Activated CD8-positive, alpha-beta T cell treated with anti-CD3 and anti-CD28 coated beads for 36 hours (primary cell): Measurements from ENCODE around the gene PTK7. TPM values are rescaled to one million over a fixed set of nuclear protein-coding genes. Genes with fewer than 3 reads are reported as not detected.
"Not testable (repeated sequence)": the region's sequence is repeated elsewhere in the genome, so short reads cannot be mapped to it uniquely, and the experiment has no call there.

ENCODE experiments used
- ATAC-seq: fragments of 200-7000 bp; cut with Tn5 transposase; one replicate; pipeline ENCODE4 v1.10.0; 2021; ENCODE audit warnings: mild to moderate bottlenecking, moderate library complexity
- CTCF ChIA-PET: fragments of 350-600 bp; sonication (Branson Sonifier 250); formaldehyde crosslinking; loops from one replicate; lab custom pipeline; 2021; ENCODE audit warnings: antibody characterized with exemption; lab: Charles Lee
- POLR2A ChIA-PET: fragments of 350-600 bp; sonication (Branson Sonifier 250); formaldehyde crosslinking; loops from one replicate; lab custom pipeline; 2021; ENCODE audit warnings: antibody characterized with exemption; lab: Charles Lee
- DNase-seq: peaks from one replicate; pipeline ENCODE4 v3.0.0-alpha.2; 2020
- H3K27ac Mint-ChIP-seq: one replicate; pipeline ENCODE4 v1.8.0; 2021; ENCODE audit warnings: mild to moderate bottlenecking, mixed read lengths
- H3K27me3 Mint-ChIP-seq: one replicate; pipeline ENCODE4 v1.8.0; 2021; ENCODE audit warnings: mixed read lengths
- H3K36me3 Mint-ChIP-seq: one replicate; pipeline ENCODE4 v1.8.0; 2021; ENCODE audit warnings: low read depth, mixed read lengths
- H3K4me1 Mint-ChIP-seq: one replicate; pipeline ENCODE4 v1.8.0; 2021; ENCODE audit warnings: low read depth, mixed read lengths
- H3K4me3 Mint-ChIP-seq: one replicate; pipeline ENCODE4 v1.8.0; 2021; ENCODE audit warnings: mild to moderate bottlenecking, moderate library complexity, mixed read lengths
- H3K9me3 Mint-ChIP-seq: one replicate; pipeline ENCODE4 v1.8.0; 2021; ENCODE audit warnings: mixed read lengths
- intact Hi-C: fragments of 100-400 bp; cut with micrococcal nuclease; formaldehyde crosslinking; loops from one replicate; pipeline ENCODE4 v1.10.0; 2022
- total RNA-seq, 2 experiments: library from RNA; stranded (reverse); gene quantifications; one replicate each; pipeline ENCODE4 v1.2.3, GENCODE V29; 2021
- TF ChIP-seq, protein P1 (sequence below): fragments of 200-600 bp; IDR thresholded peaks from one replicate; pipeline ENCODE4 v1.8.0; 2022; ENCODE audit warnings: antibody characterized with exemption, mild to moderate bottlenecking

PTK7 gene
- total RNA-seq, 2 experiments from 2014 or later: 3.8 to 4.1 TPM

DNA sequence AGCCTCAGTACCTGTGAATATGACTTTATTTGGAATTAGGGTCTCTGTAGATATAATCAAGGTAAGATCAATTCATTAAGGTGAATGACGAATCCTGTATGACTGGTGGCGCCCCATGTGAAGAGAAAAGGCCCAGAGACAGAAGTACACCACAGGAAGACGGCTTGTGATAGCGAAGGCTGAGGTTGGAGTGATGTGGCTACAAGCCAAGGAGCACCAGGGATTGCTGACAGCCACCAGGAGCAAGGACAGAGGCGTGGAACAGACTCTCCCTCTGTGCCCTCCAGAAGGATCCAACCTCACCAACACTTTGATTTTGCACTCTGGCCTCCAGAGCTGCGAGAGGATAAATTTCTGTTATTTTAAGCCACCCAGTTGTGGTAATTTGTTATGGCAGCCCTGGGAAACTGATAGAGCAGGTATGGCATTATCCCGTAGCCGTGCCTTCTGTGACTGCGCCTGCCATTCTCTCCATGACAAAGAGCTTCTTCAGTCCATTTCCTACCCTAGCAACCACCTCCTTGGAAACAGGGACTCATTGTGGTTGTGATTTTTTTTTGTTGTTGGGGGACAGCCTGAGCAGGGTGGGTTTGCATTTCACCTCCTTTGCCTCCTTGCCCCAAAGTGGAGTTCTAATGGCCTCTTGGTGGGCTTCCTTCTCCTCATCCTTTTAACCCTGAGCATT lies 29.6 kb downstream of the PTK7 start:
- H3K4me1 Mint-ChIP-seq: peaks cover 2% of the 10 kb centered on the region
- TF ChIP-seq, protein P1, sequence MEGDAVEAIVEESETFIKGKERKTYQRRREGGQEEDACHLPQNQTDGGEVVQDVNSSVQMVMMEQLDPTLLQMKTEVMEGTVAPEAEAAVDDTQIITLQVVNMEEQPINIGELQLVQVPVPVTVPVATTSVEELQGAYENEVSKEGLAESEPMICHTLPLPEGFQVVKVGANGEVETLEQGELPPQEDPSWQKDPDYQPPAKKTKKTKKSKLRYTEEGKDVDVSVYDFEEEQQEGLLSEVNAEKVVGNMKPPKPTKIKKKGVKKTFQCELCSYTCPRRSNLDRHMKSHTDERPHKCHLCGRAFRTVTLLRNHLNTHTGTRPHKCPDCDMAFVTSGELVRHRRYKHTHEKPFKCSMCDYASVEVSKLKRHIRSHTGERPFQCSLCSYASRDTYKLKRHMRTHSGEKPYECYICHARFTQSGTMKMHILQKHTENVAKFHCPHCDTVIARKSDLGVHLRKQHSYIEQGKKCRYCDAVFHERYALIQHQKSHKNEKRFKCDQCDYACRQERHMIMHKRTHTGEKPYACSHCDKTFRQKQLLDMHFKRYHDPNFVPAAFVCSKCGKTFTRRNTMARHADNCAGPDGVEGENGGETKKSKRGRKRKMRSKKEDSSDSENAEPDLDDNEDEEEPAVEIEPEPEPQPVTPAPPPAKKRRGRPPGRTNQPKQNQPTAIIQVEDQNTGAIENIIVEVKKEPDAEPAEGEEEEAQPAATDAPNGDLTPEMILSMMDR: no peak
- DNase-seq (no peak), ATAC-seq (no peak)
- H3K36me3 Mint-ChIP-seq: no peaks in the 10 kb centered on the region
- POLR2A ChIA-PET: no interaction called here
- intact Hi-C loops: no loop called here
- CTCF ChIA-PET: no interaction called here
- no peak overlapping the region for H3K4me3 Mint-ChIP-seq
- no peak overlapping the region for H3K27ac Mint-ChIP-seq
- H3K9me3 Mint-ChIP-seq: no peaks in the 10 kb centered on the region
- no peaks in the 10 kb centered on the region for H3K27me3 Mint-ChIP-seq

DNA sequence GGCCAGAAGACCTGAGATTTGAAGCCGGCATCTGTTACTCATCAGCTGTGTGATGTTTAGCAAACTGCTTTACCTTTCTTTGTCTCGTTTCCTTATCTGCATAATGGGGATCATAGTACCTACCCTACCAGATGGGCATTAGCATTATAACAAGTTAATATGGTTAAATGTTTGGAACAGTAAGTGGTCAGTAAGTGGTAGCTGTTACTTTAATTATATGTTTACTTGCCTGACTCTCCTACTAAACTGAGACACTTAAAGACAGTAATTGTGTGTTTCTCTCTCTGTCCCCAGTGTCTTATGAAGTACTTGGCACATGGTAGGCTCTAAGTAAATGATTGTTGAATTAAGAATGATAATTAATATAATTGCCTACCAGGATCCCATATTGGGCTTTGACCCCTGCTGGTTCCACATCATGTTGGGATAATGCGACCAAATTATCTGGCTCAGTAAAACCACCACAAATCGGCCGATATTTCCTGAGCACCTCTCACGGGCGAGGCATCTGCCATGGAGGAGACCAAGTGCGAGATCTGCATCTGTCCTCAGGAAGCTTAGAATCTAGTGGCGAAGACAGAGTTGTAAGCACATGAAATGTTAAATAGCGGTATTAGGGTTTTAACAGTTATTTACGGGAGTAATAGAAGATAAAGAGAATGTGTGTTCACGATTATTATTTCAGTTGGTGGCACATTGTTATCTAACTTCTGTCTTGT lies 31.4 kb downstream of the PTK7 start:
- Mint-ChIP-seq H3K27me3 (no peaks in the 10 kb centered on the region), H3K4me3 (no peak overlapping the region), H3K9me3 (no peaks in the 10 kb centered on the region), H3K4me1 (peaks cover 2% of the 10 kb centered on the region), H3K36me3 (no peaks in the 10 kb centered on the region), H3K27ac (no peak overlapping the region)
- DNase-seq: no peak
- ATAC-seq: no peak
- POLR2A ChIA-PET: no interaction called here
- CTCF ChIA-PET: interaction anchor here (1.1 kb wide), 1 partner anchor 207 kb away, joined by 3 read pairs; no protein-coding TSS in a partner anchor
- TF ChIP-seq, protein P1: no peak
- intact Hi-C loops: no loop called here

DNA sequence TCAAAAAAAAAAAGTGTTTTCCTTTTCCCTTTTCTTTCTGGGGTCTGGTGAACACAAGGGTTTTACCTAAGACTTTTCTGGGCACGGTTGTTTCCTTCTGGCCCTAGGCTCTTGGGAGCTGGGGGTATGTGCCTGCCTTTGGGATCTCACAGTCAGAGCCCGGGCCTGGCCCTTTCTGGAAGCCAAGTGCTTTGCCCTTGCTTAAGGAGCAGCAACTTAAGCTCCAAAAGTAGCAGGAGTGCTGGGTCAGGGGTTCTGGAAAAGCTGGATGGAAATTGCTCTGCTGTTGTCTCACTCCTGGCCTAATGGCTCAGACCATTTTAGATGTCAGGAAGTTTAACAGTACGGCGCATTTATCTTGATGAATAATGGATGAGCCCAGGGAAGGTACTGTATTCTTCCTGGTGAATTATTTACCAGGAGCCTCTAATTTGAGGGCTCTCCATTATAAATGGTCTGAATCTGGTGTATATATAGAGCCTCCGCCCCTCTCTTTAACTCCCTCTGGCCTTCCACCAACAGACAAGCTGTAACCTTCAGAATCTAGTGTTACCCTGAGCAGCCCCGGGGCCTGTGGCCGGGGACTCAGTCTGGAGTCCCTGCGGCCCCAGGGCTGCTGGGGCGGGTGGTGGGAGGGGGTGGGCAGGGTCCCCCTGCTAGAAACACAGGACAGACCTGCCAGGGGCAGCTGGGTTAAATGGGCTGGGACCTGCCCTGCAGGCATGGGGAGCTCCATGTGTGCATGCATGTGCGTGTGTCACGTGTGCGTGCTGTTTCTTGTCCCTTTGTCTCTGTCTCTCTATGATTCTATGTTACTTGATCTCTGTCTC lies 37.5 kb downstream of the PTK7 start:
- TF ChIP-seq, protein P1: no peak
- ChIA-PET CTCF (no interaction called here), POLR2A (interaction anchor here (0.6 to 0.8 kb wide), 2 partner anchors 61 to 234 kb away, joined by 3 read pairs; partner anchors contain the start of gene RPL7L1)
- no peaks in the 10 kb centered on the region for H3K9me3 Mint-ChIP-seq
- ATAC-seq: no peak
- no peaks in the 10 kb centered on the region for H3K36me3 Mint-ChIP-seq
- intact Hi-C loops: no loop called here
- H3K4me1 Mint-ChIP-seq: no peaks in the 10 kb centered on the region
- no peak overlapping the region for H3K27ac Mint-ChIP-seq
- no peak overlapping the region for H3K4me3 Mint-ChIP-seq
- no peak for DNase-seq
- H3K27me3 Mint-ChIP-seq: no peaks in the 10 kb centered on the region

DNA sequence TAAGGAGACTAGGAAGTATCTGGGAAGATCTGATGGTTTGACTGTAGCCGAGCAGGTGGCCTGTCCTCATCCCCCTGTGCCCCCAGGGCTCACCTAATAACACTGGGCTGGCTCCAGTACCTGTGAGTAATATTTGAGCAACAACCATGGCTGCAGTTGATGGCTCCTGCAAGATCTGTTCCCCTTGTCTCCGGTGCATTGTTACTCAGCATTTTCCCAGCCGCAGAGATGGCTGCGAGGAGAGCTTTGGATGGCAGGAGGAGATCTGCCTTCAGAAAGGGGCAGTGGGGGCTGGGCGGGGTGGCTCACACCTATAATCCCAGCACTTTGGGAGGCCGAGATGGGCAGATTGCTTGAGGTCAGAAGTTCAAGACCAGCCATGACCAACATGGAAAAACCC lies 39.3 kb downstream of the PTK7 start:
- TF ChIP-seq, protein P1: no peak
- ATAC-seq (no peak), DNase-seq (no peak)
- Mint-ChIP-seq H3K9me3 (no peaks in the 10 kb centered on the region), H3K27ac (no peak overlapping the region), H3K4me3 (no peak overlapping the region), H3K27me3 (no peaks in the 10 kb centered on the region), H3K4me1 (no peaks in the 10 kb centered on the region), H3K36me3 (no peaks in the 10 kb centered on the region)
- ChIA-PET POLR2A (no interaction called here), CTCF (no interaction called here)
- intact Hi-C loops: no loop called here

DNA sequence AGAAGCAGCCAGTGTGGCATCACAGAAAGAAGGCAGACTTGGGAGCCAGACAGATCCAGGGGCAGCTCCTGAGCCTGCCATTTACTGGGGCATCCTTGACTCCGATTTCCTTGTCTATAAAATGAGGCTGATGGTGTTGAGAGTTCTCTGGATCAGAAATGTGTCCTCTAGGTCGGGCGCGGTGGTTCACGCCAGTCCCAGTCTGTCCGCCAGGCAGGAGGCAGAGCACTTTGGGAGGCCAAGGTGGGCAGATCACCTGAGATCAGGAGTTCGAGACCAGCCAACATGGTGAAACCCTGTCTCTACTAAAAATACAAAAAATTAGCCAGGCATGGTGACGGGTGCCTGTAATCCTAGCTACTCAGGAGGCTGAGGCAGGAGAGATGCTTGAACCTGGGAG lies 41.4 kb downstream of the PTK7 start:
- CTCF ChIA-PET, H3K4me1 Mint-ChIP-seq, ATAC-seq, H3K36me3 Mint-ChIP-seq, H3K9me3 Mint-ChIP-seq, intact Hi-C loops, H3K27ac Mint-ChIP-seq, POLR2A ChIA-PET, H3K4me3 Mint-ChIP-seq, H3K27me3 Mint-ChIP-seq, DNase-seq: not testable (repeated sequence)
